Measurements from ENCODE around the gene MAP10. TPM values are rescaled to one million over a fixed set of nuclear protein-coding genes. Genes with fewer than 3 reads are reported as not detected.

Gene MAP10
- total RNA-seq, 1 donor from 2014 or later: 2.0 TPM

- TF ChIP-seq, protein P1, sequence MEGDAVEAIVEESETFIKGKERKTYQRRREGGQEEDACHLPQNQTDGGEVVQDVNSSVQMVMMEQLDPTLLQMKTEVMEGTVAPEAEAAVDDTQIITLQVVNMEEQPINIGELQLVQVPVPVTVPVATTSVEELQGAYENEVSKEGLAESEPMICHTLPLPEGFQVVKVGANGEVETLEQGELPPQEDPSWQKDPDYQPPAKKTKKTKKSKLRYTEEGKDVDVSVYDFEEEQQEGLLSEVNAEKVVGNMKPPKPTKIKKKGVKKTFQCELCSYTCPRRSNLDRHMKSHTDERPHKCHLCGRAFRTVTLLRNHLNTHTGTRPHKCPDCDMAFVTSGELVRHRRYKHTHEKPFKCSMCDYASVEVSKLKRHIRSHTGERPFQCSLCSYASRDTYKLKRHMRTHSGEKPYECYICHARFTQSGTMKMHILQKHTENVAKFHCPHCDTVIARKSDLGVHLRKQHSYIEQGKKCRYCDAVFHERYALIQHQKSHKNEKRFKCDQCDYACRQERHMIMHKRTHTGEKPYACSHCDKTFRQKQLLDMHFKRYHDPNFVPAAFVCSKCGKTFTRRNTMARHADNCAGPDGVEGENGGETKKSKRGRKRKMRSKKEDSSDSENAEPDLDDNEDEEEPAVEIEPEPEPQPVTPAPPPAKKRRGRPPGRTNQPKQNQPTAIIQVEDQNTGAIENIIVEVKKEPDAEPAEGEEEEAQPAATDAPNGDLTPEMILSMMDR (conservative IDR thresholded peaks at IDR 0.05): no peak
- Mint-ChIP-seq H3K4me3 (no peak overlapping the region), H3K27me3 (no peaks in the 10 kb centered on the region), H3K9me3 (no peaks in the 10 kb centered on the region), H3K36me3 (no peaks in the 10 kb centered on the region), H3K27ac (no peak overlapping the region), H3K4me1 (ENCODE audit: unreplicated experiment) (no peaks in the 10 kb centered on the region)
- no peak for DNase-seq (ENCODE audit: extremely low spot score, unreplicated experiment)
Measured at GRCh38 chr1:232834066-232834465, 28.9 kb downstream of the MAP10 start.

DNA sequence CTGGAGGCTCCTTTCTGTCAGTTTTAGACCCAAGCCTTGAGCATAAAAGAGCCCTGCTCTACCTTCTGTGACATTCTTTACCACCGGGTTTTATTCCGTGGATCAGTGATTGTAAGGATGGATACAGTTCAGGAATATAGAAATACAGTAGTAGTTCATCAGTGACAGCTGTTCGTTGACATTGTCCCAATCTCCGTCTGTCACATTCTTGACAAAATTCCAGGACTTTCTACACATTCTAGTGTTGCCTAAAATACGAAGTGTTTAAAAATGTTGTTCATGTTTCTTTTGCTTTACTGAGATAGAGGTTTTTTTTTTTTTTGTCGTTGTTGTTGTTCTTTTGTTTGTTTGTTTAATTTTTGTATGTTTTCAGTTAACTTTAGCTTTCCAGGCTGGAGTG lies 29.9 kb downstream of the MAP10 start:
- H3K27me3 Mint-ChIP-seq: no peaks in the 10 kb centered on the region
- TF ChIP-seq, protein P1 (conservative IDR thresholded peaks at IDR 0.05): no peak
- no peaks in the 10 kb centered on the region for H3K9me3 Mint-ChIP-seq
- DNase-seq (ENCODE audit: extremely low spot score, unreplicated experiment): no peak
- no peaks in the 10 kb centered on the region for H3K36me3 Mint-ChIP-seq
- H3K4me1 Mint-ChIP-seq (ENCODE audit: unreplicated experiment): no peaks in the 10 kb centered on the region
- no peak overlapping the region for H3K4me3 Mint-ChIP-seq
- no peak overlapping the region for H3K27ac Mint-ChIP-seq

- TF ChIP-seq, protein P1 (conservative IDR thresholded peaks at IDR 0.05): no peak
- no peaks in the 10 kb centered on the region for H3K36me3 Mint-ChIP-seq
- no peak overlapping the region for H3K27ac Mint-ChIP-seq
- H3K9me3 Mint-ChIP-seq: no peaks in the 10 kb centered on the region
- DNase-seq (ENCODE audit: extremely low spot score, unreplicated experiment): no peak
- no peaks in the 10 kb centered on the region for H3K4me1 Mint-ChIP-seq (ENCODE audit: unreplicated experiment)
- no peaks in the 10 kb centered on the region for H3K27me3 Mint-ChIP-seq
- H3K4me3 Mint-ChIP-seq: no peak overlapping the region
Measured at GRCh38 chr1:232837087-232837486, 31.9 kb downstream of the MAP10 start.

- TF ChIP-seq, protein P1 (conservative IDR thresholded peaks at IDR 0.05): no peak
- Mint-ChIP-seq H3K27ac (no peak overlapping the region), H3K36me3 (no peaks in the 10 kb centered on the region)
Measured at GRCh38 chr1:232841823-232842565, 36.8 kb downstream of the MAP10 start.

DNA sequence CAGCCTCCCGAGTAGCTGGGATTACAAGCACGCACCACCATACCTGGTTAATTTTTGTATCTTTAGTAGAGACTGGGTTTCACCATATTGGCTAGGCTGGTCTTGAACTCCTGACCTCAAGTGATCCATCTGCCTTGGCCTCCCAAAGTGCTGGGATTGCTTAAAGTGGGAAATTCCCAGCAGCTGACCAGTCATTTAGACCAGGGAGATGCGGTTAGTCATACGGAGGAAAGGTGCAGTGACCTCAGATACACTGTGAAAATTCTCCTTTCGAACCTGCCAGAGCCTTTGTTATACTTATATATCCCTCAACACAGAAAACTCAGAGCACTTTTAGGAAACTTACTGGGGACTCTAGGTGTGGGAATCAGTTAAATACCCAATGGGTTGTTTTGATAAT lies 39.6 kb downstream of the MAP10 start:
- peaks cover 10% of the 10 kb centered on the region for H3K4me1 Mint-ChIP-seq (ENCODE audit: unreplicated experiment)
- no peak overlapping the region for H3K27ac Mint-ChIP-seq
- H3K27me3 Mint-ChIP-seq: no peaks in the 10 kb centered on the region
- TF ChIP-seq, protein P1 (conservative IDR thresholded peaks at IDR 0.05): no peak
- no peak for DNase-seq (ENCODE audit: extremely low spot score, unreplicated experiment)
- H3K36me3 Mint-ChIP-seq: no peaks in the 10 kb centered on the region
- H3K4me3 Mint-ChIP-seq: no peak overlapping the region
- peaks cover 8% of the 10 kb centered on the region for H3K9me3 Mint-ChIP-seq

More at GRCh38 chr1:232841823-232842565, 36.8 kb downstream of the MAP10 start:
- Mint-ChIP-seq H3K4me3 (no peak overlapping the region), H3K27me3 (no peaks in the 10 kb centered on the region), H3K4me1 (ENCODE audit: unreplicated experiment) (peaks cover 10% of the 10 kb centered on the region), H3K9me3 (peaks cover 4% of the 10 kb centered on the region)
- DNase-seq (ENCODE audit: extremely low spot score, unreplicated experiment): no peak
